A673 (cell line): ENCODE results near the gene SERPINE1. TPM values are rescaled to one million over a fixed set of nuclear protein-coding genes. Genes with fewer than 3 reads are reported as not detected.

Source experiments
- BruUV-seq: library from RNA; stranded (reverse); fragments of 400-500 nt; replicated peaks from 2 replicates; lab custom pipeline; 2021; lab: Mats Ljungman, UMichigan
- CTCF ChIA-PET: fragments of 300-600 bp; sonication (Branson Sonifier 250); formaldehyde crosslinking; loops from one replicate; lab custom pipeline; 2022; ENCODE audit warnings: antibody characterized with exemption; lab: Charles Lee
- POLR2A ChIA-PET: fragments of 300-600 bp; sonication (Branson Sonifier 250); formaldehyde crosslinking; loops from one replicate; lab custom pipeline; 2022; ENCODE audit warnings: antibody characterized with exemption; ENCODE audit not compliant: low non-redundant PET; lab: Charles Lee
- DNase-seq: peaks from one replicate; pipeline ENCODE4 v3.0.0-alpha.2; 2015; ENCODE audit warnings: low spot score
- H3K27ac ChIP-seq: fragments of 200-600 bp; sonication (generic); 2 replicates; pipeline ENCODE4 v1.5.1; 2016; ENCODE audit warnings: mixed run types, low read depth, mild to moderate bottlenecking, mixed read lengths, antibody characterized with exemption, low read length; ENCODE audit not compliant: poor library complexity, severe bottlenecking
- H3K27me3 ChIP-seq: fragments of 200-600 bp; sonication (generic); replicated peaks from 2 replicates; pipeline ENCODE4 v1.6.1; 2017; ENCODE audit warnings: mixed run types, low read depth, mild to moderate bottlenecking, mixed read lengths, antibody characterized with exemption, low read length; ENCODE audit not compliant: insufficient read depth, poor library complexity
- H3K36me3 ChIP-seq: fragments of 200-600 bp; sonication (generic); 2 replicates; pipeline ENCODE4 v1.6.1; 2016; ENCODE audit warnings: mixed run types, mild to moderate bottlenecking, mixed read lengths, antibody characterized with exemption, low read length; ENCODE audit not compliant: insufficient read depth, poor library complexity, severe bottlenecking
- H3K4me1 ChIP-seq: fragments of 200-600 bp; sonication (generic); 2 replicates; pipeline ENCODE4 v1.6.1; 2017; ENCODE audit warnings: mixed run types, mild to moderate bottlenecking, mixed read lengths, antibody characterized with exemption, low read length; ENCODE audit not compliant: insufficient read depth, poor library complexity, severe bottlenecking
- H3K4me3 ChIP-seq: fragments of 200-600 bp; sonication (generic); 2 replicates; pipeline ENCODE4 v1.5.1; 2016; ENCODE audit warnings: low read depth, mixed run types, mild to moderate bottlenecking, mixed read lengths, low read length; ENCODE audit not compliant: poor library complexity, severe bottlenecking
- H3K9me3 ChIP-seq: fragments of 200-600 bp; sonication (generic); 2 replicates; pipeline ENCODE4 v1.6.1; 2016; ENCODE audit warnings: mixed run types, low read depth, mild to moderate bottlenecking, mixed read lengths, antibody characterized with exemption, low read length; ENCODE audit not compliant: poor library complexity, severe bottlenecking
- EZH2 ChIP-seq: fragments of 200-600 bp; sonication (generic); IDR thresholded peaks from 2 replicates; pipeline ENCODE4 v1.6.1; 2017; ENCODE audit warnings: borderline replicate concordance, low read depth, mild to moderate bottlenecking, mixed read lengths, antibody characterized with exemption, low read length; ENCODE audit not compliant: poor library complexity, severe bottlenecking
- intact Hi-C: fragments of 100-400 bp; cut with micrococcal nuclease; formaldehyde crosslinking; loops from one replicate; pipeline ENCODE4 v1.10.0; 2022; ENCODE audit not compliant: unreplicated experiment
- total RNA-seq: library from RNA; stranded (reverse); gene quantifications from 2 replicates; pipeline ENCODE4 v1.2.3, GENCODE V29; 2021
- TF ChIP-seq, protein P1 (sequence below): fragments of 300-800, 200-600 bp; sonication (generic); conservative IDR thresholded peaks from 2 replicates; pipeline ENCODE4 v1.5.1; 2017; ENCODE audit warnings: low read depth, mild to moderate bottlenecking, antibody characterized with exemption, low read length, moderate library complexity, mixed read lengths

The SERPINE1 gene
- total RNA-seq, 1 experiment from 2014 or later, result 5.3 TPM

DNA sequence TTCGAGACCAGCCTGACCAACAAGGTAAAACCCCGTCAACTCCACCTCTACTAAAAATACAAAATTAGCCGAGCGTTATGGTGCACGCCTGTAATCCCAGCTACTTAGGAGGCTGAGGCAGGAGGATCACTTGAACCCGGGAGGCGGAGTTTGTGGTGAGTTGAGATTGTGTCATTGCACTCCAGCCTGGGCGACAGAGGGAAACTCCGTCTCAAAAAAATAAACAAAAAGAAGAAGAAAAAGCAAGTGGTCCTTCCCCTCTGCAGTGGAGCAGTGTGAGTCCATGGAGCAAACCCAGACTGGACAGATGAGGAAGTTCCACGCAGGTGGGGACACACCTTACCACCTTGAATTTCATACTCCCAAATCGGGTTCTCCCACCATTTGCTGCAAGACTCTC, 13.1 kb upstream of the SERPINE1 start:
- CTCF ChIA-PET, result no interaction called here
- H3K9me3 ChIP-seq, result no peaks in the 10 kb centered on the region
- H3K27me3 ChIP-seq, result no peaks in the 10 kb centered on the region
- intact Hi-C loops, result no loop called here
- H3K36me3 ChIP-seq, result no peaks in the 10 kb centered on the region
- H3K4me1 ChIP-seq, result peaks cover 5% of the 10 kb centered on the region
- no peak overlapping the region for H3K4me3 ChIP-seq
- POLR2A ChIA-PET, result interaction anchor here (0.5 kb wide), 1 partner anchor 194 kb away, joined by 3 read pairs; no protein-coding TSS in a partner anchor
- no peak for DNase-seq
- no peak for TF ChIP-seq EZH2
- H3K27ac ChIP-seq, result no peak overlapping the region
- BruUV-seq, result no TSS peak

GRCh38 chr7:101114492-101114891, 12.4 kb upstream of the SERPINE1 start:
- no peak overlapping the region for H3K4me3 ChIP-seq
- H3K9me3 ChIP-seq, result no peaks in the 10 kb centered on the region
- intact Hi-C loops, result no loop called here
- BruUV-seq, result no TSS peak
- no peaks in the 10 kb centered on the region for H3K4me1 ChIP-seq
- no peaks in the 10 kb centered on the region for H3K27me3 ChIP-seq
- no peak for DNase-seq
- H3K27ac ChIP-seq, result no peak overlapping the region
- no peak for TF ChIP-seq EZH2
- ChIA-PET POLR2A (no interaction called here), CTCF (interaction anchor here (0.5 kb wide), 1 partner anchor 30 kb away, joined by 9 read pairs; no protein-coding TSS in a partner anchor)
- no peaks in the 10 kb centered on the region for H3K36me3 ChIP-seq

DNA sequence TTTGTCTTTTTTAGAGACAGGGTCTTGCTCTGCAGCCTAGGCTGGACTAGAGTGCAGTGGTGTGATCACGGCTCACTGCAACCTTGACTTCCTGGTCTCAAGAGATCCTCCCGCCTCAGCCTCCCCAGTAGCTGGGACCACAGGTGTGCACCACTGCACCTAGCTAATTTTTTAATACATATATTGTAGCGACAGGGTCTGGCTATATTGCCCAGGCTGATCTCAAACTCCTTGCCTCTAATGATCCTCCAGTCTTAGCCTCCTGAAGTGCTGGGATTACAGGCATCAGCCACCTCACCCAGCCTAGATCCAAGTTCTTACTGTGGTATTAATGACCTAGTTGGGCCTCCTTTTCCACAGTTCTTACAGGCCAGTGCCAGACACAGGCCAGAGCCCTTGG, 11.7 kb upstream of the SERPINE1 start:
- Histone ChIP-seq H3K27ac (no peak overlapping the region), H3K36me3 (no peaks in the 10 kb centered on the region), H3K4me1 (no peaks in the 10 kb centered on the region), H3K9me3 (no peaks in the 10 kb centered on the region), H3K27me3 (no peaks in the 10 kb centered on the region), H3K4me3 (no peak overlapping the region)
- intact Hi-C loops, result no loop called here
- ChIA-PET POLR2A (no interaction called here), CTCF (no interaction called here)
- BruUV-seq, result no TSS peak
- DNase-seq, result no peak
- no peak for TF ChIP-seq EZH2
- TF ChIP-seq, protein P1, sequence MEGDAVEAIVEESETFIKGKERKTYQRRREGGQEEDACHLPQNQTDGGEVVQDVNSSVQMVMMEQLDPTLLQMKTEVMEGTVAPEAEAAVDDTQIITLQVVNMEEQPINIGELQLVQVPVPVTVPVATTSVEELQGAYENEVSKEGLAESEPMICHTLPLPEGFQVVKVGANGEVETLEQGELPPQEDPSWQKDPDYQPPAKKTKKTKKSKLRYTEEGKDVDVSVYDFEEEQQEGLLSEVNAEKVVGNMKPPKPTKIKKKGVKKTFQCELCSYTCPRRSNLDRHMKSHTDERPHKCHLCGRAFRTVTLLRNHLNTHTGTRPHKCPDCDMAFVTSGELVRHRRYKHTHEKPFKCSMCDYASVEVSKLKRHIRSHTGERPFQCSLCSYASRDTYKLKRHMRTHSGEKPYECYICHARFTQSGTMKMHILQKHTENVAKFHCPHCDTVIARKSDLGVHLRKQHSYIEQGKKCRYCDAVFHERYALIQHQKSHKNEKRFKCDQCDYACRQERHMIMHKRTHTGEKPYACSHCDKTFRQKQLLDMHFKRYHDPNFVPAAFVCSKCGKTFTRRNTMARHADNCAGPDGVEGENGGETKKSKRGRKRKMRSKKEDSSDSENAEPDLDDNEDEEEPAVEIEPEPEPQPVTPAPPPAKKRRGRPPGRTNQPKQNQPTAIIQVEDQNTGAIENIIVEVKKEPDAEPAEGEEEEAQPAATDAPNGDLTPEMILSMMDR, result no peak

DNA sequence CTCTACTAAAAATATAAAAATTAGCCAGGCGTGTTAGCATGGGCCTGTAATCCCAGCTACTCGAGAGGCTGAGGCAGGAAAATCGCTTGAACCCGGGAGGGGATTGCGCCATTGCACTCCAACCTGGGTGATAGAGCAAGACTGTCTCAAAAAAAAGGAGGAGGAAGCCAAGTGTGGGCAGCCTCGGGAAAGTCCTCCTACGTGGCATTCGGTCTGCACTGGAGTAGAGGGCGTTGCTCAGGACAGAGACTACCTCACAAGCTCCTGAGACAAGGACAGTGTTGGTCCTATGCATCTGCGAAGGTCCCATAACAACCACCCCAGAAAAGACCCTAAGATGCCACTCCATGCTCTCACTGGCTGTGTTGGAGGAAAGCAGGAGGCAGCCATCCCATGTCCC, 10.0 kb upstream of the SERPINE1 start:
- Histone ChIP-seq H3K9me3 (no peaks in the 10 kb centered on the region), H3K27me3 (no peaks in the 10 kb centered on the region), H3K4me3 (no peak overlapping the region), H3K27ac (no peak overlapping the region), H3K4me1 (no peaks in the 10 kb centered on the region), H3K36me3 (no peaks in the 10 kb centered on the region)
- TF ChIP-seq, protein P1, result no peak
- TF ChIP-seq EZH2, result no peak
- BruUV-seq, result no TSS peak
- ChIA-PET CTCF (no interaction called here), POLR2A (no interaction called here)
- no peak for DNase-seq
- intact Hi-C loops, result no loop called here
